Hematopoietic multipotent progenitor cell treated with erythropoietin and hydrocortisone succinate and interleukin-3 and kit ligand, for 4 days (in vitro differentiated cells): ENCODE data around the gene RNF217.
"Not testable (repeated sequence)": the region's sequence is repeated elsewhere in the genome, so short reads cannot be mapped to it uniquely, and the experiment has no call there.

Experiments
- DNase-seq: peaks from one replicate; pipeline ENCODE4 v3.0.0-alpha.2; 2015

The RNF217 gene

DNA sequence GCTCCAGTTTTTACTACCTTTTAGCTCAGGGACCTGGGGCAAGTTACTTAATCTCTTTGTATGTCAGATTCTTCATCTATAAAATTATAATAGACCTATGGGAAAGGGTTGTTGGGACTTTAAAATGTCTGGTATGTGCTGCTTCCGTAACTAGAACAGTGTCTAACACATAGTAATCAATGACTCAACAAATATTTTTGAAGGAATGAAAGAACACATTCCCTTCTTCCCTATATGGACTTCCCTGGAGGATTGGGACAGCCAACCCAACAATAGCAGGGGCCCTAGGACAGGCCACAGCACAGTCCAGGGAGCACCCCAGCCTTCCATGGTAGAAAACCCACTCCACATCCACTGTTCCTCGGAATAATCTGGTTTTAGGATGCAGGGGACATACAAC is 140.7 kb downstream of the RNF217 start:
- DNase-seq, result no peak

DNA sequence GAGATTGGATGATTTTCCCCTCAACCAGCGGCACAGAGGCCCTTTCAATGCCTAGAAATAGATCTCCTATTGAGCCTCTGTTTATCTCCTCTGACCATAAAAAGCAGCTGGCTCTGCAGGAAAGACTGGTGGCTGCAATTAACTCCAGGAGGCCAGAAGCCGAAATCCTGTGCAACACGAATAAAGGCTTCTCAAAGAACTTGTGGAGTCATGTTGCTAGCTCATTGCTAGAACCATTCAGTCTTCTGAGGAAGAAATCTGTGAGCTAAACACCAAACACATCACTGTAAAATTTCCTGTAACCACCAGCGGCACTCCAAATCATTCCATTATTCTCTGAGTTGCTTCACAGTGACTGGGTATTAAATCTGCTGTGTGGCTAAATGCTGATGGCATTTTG is 142.2 kb downstream of the RNF217 start:
- DNase-seq, result no peak

DNA sequence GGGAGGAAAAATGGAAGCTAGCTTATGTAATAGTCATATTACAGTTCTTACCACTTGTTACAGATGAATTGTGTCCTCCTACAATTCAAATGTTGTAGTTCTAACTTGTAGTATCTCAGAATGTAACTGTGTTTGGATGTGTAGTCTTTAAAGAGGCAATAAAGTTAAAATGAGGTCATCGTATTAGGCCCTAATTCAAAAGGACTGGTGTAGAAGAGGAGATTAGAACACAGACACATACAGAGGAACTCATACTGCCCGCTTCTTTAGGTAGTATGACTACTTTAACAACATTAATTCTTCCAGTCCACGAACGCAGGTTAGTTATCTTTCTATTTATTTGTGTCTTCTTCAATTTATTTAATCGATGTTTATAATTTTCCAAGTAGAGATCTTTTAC is 144.8 kb downstream of the RNF217 start:
- no peak for DNase-seq

DNA sequence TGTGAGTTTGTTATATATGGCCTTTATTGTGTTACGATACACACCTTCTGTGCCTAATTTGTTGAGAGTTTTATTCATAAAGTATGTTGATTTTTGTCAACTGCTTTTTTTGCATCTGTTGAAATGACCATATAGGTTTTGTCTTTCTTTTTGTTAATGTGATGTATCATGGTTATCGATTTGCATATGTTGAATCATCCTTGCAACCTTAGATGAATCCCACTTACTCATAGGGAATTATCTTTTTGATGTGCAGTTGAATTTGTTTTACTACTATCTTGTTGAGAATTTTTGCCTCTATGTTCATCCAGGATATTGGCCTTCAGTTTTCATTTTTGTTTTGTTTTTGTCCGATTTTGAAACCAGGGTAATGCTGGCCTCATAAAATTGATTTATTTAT is 145.7 kb downstream of the RNF217 start:
- no peak for DNase-seq

DNA sequence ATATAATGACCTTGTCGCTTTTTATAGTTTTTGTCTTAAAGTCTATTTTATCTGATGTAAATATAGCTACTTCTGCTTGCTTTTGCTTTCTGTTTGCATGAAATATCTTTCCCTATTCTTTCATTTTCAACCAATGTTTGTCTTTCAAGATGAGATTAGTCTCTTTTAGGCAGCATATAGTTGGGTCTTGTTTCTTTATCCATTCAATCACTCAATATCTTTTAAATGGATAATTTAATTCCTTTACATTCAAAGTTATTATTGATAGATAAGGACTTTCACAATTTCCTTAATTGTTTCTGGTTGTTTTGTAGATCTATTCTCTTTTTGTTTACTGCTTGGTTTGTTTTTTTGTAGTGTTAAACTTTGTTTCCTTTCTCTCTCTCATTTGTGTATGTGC is 147.8 kb downstream of the RNF217 start:
- DNase-seq, result no peak

DNA sequence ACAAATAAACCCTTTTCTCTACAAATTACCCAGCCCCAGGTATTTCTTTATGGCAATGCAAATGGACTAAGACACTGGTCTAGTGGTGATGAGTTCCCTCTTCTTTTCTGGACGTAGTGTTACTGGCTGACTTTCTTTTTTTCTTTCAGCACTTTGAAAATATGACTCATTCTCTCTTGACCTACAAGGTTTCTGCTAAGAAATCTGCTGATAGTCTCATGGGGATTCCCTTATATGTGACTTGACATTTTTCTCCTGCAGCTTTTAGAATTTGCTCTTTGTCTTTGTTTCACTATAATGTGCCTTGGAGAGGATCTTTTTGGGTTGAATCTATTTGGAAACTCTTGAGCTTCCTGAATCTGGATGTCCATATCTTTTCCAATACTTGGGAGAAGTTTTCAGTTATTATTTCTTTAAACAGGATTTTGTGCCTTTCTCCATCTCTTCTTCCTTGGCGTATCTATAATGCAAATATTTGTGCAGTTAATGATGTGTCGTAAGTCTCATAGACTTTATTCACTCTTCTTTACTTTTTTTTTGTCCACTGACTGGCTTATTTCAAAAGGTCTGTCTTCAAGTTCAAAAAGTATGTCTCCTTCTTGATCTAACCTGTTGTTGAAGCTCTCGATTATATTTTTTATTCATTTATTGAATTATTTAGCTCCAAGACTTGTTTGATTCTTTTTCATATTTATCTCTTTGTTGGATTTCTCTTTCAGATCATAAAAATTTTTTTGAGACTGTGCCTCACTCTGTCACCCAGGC is 149.2 kb downstream of the RNF217 start:
- DNase-seq, result no peak

DNA sequence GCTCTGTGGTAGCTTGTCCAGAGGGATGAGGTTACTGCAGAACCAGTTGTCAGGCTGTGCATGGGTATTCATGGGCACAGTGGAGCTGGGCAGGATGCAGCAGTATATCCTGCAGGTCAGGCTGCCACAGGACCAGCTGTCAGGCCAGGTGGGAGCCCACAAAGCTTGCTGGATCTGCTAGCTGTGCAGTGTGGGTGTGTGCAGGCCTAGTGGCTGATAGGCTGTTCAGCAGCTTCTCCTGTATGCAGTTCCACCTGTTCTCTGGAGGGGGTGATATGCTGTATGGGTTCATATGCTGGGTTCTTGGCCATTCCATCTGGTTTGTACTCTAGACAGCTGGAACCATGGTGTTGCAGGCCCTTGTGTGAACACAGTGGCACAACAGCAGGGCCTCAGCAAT is 150.7 kb downstream of the RNF217 start:
- DNase-seq, result no peak

DNA sequence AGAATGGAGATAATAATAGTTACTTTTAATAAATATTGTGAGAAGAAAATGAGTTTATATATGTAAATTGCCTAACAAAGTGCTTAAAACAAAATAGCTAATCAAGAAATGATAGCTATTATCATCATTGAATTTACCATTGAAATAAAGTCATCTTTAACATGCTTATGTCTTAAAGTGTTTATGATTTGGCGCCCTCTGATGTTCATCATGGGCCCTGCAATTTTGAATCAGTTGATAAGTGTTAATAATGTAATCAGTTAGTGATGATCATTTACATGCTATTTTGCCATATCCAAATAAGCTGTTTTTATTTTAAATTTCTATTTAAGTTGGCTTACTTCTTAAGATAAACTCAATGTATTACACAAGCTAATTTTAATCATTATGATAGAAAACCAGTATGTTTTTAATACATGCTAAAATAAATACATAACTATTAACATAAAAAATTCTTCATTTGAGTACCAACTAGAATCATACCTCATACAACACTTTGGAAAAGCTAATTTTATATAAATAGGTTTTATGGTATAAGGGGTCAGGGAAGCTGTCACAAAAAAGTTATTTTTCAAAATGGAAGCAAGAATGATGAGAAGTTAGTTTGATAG is 152.1 kb downstream of the RNF217 start:
- DNase-seq, result peak; percentile 86

DNA sequence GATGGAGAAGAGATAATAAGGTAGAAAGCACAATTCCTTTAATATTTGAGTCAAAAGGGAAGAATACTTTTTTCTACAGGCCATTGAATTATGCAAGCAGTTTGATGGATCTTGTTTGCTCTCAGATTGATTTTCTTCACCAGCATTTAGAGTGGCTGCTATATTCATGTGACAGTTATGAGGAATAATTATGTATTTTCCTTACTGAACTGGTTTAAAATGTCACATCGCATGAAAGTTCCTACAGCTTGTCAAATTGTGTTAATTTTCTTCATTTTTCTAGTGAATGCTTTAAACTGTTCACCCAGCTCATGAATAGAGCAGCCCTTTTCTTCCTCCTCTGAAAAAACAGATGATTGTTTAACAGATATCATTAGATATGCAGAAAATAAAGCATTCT is 153.9 kb downstream of the RNF217 start:
- no peak for DNase-seq

DNA sequence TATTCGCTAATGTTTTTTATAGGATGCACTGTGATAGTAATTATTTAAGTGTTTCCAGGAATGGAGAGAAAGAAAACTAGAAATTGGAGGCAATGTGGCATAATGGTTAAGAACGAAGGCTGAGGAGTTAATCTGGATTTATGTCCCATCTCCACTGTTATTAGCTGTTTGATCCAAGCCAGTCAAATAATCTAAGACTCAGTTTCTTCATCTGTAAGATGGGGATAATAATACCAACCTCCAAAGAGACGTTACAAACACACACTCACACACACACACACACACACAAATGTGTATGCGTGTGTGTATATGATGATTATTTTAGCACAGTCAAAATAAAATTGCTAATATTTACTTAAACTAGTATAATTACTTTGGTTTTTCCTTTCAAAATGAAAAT is 154.5 kb downstream of the RNF217 start:
- DNase-seq, result no peak

DNA sequence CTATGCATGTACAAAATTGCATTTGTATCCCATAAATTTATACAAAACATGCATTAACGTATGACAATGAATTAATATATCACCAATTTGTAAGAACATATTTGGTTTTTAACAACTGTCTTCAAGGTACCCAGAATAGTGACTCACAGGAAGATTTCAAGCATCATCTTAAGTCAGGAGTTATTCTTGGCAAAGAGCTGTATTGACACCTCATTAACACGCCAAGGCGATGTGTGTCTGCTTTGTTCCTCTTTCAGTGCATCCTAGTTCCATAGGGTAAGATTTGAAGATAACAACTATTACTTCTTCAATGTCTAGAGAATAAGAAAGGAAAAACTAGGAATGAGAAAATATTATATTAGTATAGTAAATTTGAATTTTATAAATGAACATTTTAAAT is 155.6 kb downstream of the RNF217 start:
- DNase-seq, result no peak

DNA sequence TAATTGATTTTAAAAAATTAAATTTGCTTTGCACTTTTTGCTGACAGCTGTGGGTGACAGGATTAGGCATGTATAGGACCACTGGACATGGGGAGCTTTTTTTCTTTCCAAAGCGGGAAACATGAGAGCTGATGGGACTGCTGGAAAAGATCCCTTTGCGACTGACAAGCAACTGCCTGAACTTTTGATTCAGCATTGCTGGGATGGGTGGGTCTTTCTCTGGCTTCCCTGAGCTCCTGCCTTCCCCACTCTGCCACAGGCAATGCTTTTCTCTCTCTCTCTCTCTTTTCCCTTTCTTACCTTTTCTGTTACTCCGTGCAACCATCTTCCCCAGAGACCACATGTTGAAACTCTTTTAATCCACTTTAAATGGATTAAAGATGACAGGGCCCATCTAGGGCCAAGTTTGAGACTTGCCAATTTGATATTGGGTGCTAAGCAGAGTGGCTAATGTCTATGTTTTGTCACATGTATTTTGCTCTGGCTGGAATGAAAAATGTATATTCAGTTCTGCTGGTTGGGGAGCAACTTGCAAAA is 157.9 kb downstream of the RNF217 start:
- DNase-seq, result no peak

DNA sequence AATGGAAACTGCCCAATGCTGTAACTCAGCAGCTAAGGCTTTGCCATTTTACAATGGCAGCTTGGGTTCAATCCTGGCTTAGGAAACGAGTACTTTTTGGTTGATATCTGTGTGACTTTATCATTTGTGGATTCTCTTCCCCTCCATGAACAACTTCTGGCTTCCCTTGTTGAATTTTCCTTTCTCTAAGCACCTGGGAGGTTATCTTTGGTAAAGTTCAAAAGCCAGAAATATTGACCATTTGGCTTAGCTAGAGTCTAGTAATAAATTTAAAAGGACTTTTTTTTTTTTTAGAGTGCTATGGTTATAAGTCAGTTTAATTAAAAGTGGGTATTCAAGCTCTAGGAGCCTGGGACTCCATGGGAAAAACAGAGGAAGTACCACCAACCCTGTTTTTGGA is 159.7 kb downstream of the RNF217 start:
- DNase-seq, result no peak

DNA sequence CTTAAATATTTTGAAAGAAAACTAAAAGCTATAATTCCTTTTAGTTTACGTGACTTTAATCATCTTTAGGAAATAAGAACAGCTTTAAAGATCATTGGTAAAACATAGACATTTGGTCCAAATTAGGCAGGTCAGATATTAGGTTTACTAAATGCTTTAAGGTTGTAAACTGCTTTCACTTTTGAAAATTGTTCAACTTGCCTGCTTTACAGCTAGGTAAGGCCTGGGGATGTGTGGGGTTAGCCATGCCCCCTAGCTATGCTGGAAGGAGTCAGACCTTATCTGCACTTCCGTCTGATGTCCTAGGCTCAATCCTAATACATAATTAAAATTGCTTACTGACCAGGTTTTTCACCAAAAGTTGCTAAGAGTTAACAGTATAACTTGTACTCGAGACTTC is 160.8 kb downstream of the RNF217 start:
- no peak for DNase-seq

DNA sequence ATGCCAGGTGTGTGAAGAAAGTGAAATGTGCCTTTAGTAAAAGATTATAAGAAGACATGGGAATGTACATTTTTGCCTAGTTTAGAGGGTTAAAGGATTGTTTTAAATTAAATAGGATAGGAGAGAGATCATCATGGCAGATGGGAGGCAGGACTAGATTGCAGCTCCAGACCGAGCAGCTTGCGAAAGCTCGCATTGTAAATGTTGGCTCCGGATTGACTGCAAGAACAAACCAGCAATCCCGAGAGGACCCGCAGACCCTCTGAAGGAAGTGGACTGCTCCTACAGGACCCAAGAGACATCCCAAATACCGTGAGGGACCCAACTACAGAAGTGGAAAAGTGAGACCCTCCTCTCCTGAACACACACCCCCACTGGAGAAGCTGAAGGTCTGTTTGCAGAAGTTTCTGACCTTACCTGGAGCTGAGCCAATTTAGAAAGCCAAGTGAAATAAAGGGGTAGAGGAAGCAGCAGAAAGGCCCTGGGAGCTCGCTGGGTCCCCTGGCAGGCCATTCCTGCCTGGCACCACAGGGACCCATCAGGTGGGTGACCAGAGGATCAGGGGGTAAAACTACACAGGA is 161.3 kb downstream of the RNF217 start:
- peak; percentile 18 for DNase-seq

DNA sequence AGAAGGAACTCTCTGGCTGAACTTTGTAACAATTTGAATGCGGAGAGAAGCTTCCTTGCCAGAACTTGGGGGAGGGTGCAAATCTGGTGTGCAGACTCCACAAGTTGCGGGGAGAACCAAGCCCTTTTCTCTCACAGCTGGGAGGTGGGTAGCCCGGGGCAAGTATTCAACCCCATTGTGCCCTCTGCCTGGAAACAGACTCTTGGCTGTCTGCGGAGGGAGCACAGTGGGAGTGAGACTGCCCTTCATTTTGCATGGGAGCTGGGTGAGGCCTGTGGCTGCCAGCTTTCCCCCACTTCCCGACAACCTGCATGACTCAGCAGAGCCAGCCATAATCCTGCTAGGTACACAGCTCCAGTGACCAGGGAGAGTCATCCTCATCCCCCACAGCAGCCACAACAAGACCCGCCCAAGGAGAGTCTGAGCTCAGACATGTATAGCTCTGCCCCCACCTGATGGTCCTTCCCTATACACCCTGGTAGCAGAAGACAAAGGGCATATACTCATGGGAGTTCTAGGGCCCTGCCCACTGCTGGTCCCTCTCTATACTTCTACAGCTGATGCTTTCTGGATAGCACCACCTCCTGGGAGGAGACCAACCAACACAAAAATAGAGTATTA is 161.9 kb downstream of the RNF217 start:
- no peak for DNase-seq

DNA sequence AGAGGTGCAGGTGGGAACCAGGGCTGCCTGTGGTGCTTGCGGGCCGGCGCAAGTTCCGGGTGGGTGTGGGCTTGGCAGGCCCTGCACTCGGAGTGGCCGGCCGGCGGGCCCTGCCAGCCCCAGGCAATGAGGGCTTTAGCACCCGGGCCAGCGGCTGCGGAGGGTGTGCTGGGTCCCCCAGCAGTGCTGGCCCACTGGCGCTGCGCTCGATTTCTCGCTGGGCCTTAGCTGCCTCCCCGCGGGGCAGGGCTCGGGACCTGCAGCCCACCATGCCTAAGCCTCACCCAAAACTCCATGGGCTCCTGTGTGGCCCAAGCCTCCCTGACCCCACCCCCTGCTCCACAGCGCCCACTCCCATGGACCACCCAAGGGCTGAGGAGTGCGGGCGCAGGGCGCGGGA is 163.6 kb downstream of the RNF217 start:
- DNase-seq, result not testable (repeated sequence)

DNA sequence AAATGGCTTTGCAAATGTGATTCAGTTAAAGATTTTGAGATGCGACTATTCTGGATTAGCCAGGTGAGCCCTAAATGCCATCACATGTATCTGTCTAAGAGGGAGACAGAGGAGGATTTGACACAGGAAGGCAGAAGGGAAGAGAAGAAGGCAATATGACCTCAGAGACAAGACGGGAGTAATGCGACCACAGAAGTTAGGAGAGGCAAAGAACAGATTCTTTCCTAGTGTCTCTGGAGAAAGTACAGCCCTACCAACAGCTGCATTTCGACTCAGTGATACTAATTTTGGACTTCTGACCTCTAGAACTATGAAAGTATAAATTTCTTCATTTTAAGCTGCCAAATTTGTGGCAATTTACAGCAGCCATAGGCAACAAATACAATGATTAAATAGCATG is 167.1 kb downstream of the RNF217 start:
- no peak for DNase-seq

DNA sequence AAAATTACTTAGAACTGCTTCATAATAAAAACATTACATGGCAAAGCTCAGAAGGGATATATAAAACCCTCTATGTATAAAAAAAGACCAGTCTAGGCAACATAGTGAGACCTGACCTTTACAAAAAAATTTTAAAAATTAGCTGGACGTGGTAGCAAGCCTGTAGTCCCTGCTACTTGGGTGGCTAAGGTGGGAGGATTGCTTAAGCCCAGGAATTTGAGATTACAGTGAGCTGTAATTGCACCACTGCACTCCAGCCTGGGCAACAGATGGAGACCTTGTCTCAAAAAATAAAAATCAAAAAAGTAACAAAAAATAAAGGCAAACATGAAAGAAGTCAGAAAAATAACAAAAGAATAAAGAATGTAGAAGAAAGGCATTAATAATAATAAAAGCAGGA is 169.8 kb downstream of the RNF217 start:
- no peak for DNase-seq

DNA sequence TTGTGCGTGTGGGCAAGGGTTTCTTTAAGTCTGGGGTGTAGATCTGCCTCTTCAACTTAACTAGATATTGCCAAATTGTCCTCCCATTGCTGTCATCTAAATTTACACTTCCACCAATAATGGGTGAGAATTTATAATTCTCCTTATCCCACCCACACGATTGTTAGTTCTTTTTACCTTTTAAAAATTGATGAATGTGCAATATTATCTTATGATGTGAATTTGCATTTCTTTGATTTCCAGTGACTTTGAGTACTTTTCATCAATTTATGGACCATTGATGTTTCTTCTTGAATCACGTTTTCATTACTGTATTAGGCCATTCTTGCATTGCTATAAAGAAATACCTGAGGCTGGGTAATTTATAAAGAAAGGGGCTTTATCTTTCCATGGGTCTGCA is 174.1 kb downstream of the RNF217 start:
- no peak for DNase-seq

DNA sequence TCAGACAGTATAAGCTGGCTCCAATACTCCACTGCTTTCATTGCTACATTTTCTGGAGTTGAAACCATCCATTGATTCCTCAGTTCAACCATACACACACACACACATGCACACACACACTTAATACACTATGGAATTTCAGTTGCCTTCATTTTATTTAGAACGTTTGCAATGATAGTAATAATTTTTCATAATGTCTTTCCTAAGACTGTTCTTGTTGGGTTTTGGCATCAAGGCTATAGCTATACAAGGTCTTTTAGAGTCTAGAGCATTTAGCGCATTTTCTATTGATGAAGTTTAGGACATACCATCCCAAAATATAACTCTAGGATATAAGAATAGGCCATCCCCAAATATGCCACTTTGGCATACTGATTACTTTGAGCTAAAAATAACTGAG is 175.8 kb downstream of the RNF217 start:
- DNase-seq, result no peak

DNA sequence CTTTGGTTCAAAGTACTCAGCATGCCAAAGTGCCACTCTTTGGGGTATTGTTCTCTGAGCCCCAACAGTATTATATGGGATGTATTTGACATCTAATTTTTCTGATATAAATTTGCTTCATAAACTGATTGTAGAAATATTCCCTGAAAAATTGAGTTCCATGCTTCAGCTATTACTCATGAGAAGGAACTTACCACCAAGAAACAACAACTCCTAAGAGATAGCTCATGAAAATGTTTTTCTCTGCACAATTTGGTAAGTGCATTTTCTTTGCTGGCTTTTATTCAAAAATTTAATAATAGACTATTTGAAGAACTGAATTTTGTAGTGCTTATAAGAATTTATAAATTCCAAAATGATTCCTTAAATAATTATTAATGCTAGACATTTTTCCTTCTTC is 178.6 kb downstream of the RNF217 start:
- no peak for DNase-seq
